Activated CD8-positive, alpha-beta memory T cell treated with anti-CD3 and anti-CD28 coated beads, Interleukin-2, amount 50 U/mL, for 24 hours (primary cell): Measurements from ENCODE around the gene OR2C3.
"Not testable (repeated sequence)": the region's sequence is repeated elsewhere in the genome, so short reads cannot be mapped to it uniquely, and the experiment has no call there.

ENCODE experiments used
- DNase-seq: peaks from one replicate; pipeline ENCODE4 v3.0.0-alpha.2; 2020; ENCODE audit errors: extremely low read depth

Gene OR2C3

DNA sequence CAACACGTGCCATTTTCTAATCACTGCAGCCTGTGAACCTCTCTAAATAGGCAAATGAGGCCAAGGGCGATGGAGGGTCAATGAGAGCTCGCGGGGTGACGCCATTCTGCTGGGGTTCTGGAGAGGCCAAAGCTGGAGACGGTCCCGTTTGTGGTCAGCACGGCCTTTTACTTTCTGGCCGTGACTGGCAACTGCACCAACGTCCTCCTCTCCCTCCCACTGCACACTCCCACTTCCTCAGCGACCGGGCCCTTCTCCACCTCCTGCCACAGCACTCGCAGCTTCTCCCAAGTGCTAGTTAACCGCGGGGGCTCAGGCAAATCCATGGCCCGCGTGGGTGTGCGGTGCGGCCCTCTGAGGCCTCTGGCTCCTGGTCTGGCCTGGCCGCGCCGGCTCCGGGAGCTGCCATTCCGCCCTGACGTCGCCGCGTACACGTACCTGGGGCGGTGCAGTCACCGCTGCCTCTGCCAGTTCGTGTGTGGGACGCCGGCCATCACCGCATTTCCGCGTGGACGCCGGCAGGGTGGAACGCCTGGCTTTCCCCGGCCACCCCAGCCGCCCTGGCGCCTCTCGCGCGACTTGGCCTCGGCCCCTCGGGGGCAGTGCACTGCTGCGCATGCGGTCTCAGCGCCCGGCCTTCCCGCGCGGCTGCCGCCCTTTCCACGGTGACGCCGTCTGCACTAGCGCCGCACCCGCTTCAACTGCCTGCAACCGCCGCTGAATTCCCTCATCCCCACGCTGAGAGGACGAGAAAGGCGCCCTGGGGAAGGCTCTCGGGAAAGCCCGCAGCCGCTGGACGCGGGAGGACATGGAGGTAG is 18.2 kb downstream of the OR2C3 start:
- no peak for DNase-seq

DNA sequence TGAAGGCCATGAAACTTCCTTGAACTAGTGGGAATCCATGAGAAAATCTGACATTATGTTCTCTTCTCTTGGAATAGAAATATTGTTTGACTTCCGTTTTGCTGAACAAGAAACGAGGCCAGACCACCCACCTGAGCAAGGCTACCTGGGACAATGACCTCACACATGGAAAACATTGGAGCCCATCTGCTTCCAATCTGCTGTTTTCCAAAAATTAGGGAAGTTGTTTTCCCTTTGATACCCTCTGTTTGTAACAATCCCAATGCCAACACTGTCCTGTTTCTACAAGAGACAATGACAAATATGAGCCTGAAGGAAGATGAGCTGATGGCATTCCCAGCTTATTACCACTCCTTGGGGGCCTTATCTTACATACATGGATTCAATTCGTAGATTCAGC is 29.4 kb downstream of the OR2C3 start:
- no peak for DNase-seq

DNA sequence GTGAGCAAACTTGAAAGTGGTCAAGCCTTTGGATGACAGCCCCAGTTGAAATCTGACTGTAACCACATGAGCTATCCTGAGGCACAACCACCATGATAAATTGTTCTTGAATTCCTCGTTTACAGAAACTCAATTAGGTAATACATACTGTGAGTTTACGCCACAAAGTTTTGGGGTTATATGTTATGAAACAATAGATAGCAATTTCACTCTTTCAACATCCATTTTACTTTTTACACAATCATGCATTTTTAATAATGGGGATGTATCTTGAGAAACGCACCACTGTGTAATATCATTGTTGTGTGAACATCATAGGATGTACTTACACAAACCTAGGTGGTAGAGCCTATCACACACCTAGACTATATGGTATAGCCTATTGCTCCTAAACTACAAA is 35.4 kb downstream of the OR2C3 start:
- DNase-seq: no peak

DNA sequence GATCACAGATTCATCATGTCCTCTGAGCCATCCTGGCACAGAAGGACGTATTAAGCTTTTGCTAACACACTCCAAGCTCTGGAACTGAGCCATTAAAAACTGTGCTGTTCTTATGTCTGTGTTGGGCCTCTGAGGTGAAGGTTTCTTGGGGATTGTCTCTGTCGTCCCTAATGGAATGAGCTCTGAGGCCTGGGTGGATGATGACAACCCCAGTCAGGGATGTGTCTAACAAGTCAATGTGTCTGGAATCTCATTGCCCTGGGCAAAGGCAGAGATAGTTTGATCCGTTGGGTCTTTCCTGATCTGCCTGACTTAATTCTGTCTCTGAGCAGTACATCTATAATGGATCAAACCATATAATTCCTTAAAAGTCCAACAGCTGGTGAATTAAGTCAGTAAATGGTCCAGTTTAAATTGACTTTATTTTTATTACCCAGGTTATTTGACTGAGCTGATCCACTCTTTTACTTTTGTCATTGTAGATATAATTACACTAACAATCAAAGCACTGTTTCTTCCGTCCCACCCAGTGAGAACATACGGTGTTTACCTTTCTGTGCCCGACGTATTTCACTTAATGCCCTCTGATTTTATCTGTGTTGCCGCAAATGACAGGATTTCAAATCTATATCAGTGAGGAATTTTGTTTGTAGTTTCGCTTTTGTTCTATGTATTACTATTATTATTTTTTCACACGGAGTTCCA is 39.5 kb downstream of the OR2C3 start:
- DNase-seq: no peak

DNA sequence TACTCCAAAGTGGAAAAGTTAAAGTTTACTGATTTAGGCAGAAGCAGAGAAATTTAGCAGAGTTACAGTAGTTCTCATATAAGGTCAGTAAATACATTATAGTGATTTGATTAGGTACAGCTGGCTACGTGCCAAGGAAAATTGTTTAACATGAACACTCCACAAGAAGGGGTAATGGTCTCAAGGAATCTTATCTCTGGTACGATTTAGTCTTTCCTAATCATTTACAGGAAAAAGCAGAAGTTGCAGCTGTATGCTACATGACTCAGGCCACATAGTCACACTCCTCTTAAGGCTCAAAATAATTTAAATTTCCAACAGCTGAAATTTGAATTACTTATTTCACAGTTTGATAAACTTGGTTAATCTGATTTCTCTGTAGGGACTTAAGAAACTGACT is 41.5 kb downstream of the OR2C3 start:
- no peak for DNase-seq

DNA sequence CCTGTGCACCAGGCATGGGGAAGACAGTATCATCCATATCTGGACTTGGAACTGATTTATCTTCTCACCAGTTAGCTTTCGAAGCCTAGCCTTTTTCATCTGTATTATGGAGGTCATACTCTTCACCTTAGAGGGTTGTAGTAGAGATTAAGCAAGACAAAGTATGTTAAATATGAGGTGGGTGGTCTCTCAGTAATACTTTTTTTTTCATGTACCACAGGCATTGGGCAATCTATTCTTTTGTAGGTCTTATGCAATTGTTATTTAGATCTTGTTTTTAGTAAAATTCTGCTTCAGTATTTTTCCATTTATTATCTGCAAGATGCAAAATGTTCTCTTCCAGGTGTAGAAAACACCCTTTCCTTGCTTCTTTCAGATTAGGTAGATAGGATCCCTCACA is 43.1 kb downstream of the OR2C3 start:
- no peak for DNase-seq

DNA sequence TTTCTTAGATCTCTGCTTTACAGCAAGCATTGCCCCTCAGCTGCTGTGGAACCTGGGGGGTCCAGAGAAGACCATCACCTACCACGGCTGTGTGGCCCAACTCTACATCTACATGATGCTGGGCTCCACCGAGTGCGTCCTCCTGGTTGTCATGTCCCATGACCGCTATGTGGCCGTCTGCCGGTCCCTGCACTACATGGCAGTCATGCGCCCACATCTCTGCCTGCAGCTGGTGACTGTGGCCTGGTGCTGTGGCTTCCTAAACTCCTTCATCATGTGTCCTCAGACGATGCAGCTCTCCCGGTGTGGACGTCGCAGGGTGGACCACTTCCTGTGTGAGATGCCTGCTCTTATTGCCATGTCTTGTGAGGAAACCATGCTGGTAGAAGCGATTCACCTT is 44.9 kb downstream of the OR2C3 start:
- DNase-seq: no peak

DNA sequence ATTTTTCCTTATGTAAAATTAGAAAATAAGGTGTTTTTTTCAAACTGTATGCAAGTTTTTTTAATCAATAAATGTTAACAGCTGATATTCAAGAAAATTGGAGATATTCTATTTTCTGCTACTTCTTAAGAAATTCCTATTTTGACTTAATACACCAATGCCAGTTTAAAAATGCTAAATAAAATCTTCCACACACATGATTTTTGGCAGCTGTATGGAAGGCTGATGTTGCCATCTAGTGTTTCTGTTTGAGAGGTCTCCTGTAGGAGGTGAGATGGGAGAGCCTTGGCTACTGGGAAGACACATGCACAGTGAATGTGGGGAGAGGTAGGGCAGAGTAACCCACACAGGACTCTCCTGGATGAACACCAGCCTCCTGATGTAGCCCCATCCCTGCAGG is 49.2 kb downstream of the OR2C3 start:
- DNase-seq: no peak

DNA sequence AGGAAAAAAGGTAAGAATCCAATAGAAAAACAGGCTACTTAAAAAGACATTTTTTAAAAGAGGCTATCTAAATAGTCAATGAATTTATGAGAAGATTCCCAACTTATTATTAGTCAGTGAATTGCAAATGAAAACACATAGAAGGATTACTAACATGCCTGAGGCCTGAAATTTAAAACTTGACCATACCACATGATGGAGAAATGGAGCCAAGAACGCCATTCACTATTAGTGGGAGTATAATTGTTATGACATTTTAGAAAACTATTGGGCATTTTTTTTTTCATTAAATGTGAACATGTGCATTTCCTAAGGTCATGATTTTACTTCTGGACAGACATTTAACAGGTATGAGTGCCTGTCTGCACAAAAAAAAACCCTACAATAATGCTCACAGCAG is 53.5 kb downstream of the OR2C3 start:
- DNase-seq: no peak

DNA sequence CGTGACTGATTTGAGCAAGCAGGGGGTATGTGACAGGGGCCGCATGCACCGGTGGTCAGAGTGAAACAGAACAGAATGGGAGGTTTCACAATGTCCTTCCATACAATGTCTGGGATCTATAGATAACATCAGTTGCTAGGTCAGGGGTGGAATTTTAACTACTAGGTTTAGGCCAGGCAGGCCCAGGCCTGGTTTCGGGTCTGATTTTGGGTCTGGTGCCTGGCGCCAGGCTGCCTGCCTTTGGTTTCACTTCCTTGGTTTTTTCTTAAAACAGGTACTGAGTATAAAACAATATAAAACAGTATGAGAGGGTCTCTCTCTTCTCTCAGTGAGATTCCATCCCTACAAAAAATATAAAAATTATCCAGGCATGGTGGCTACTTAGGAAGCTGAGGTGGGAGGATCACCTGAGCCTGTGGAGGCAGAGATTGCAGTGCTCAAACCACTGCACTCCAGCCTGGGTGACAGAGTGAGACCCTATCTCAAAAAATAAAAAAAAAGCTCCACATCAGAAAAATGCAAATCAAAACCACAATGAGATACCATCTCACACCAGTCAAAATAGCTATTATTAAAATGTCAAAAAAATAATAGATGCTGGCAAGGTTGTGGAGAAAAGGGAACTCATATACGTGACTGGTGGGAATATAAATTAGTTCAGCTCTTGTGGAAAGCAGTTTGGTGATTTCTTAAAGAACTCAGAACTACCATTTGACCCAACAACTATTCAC is 59.7 kb downstream of the OR2C3 start:
- DNase-seq: not testable (repeated sequence)

DNA sequence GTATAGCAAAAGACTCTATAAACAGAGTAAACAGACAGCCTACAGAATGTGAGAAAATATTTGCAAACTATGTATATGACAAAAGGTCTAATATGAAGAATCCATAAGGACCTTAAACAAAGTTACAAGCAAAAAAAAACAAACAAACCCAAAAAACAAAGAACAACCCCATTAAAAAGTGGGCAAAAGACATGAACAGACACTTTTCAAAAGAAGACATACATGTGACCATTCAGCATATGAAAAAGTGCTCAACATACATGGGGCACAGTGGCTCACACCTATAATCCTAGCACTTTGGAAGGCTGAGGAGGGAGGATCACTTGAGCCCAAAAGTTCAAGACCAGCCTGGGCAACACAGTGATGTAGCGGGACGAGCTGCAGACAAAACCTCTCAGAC is 60.4 kb downstream of the OR2C3 start:
- no peak for DNase-seq
